ENCODE data around the gene MUC7. TPM values are rescaled to one million over a fixed set of nuclear protein-coding genes. Genes with fewer than 3 reads are reported as not detected.

MUC7 gene
- total and polyA plus RNA-seq, 2 of the 13 experiments (the other 11 are each of a cell fraction or from before 2014, with no cell fraction given), result 0.03 TPM; not detected in 1

- TF ChIP-seq MTA1 (CRISPR knock-in tag; IDR thresholded peaks at IDR 0.05; ENCODE audit: borderline replicate concordance), result no peak
Measured at GRCh38 chr4:70515367-70516250, 43.6 kb downstream of the MUC7 start (continued).

- BruUV-seq (replicated peaks), result no TSS peak
- Histone ChIP-seq H4K20me1 (ENCODE audit: insufficient read depth, low read length) (no peaks in the 10 kb centered on the region), H3K4me3 (replicated peaks in 1 of 3; ENCODE audit: insufficient read depth in 1 of 3, low read depth in 2 of 3, low read length in 3 of 3) (no peak within 1 kb of the TSS), H3K27ac (ENCODE audit: extremely low read length, insufficient read depth, low read length) (no peak within 1 kb of the TSS), H3K9me3 (ENCODE audit: low read length) (no peaks in the 10 kb centered on the region), H2AFZ (ENCODE audit: low read length) (no peak within 1 kb of the TSS), H3K79me2 (ENCODE audit: insufficient read depth, low read length) (no peaks in the 10 kb centered on the region), H3K9ac (ENCODE audit: insufficient read depth, low read depth, low read length) (no peak within 1 kb of the TSS), H3K4me2 (ENCODE audit: low read depth, low read length) (no peak within 1 kb of the TSS), H3K36me3 (replicated peaks in 1 of 2; ENCODE audit: control insufficient read depth in 1 of 2, insufficient read depth in 2 of 2, low read length in 2 of 2) (no peaks in the 10 kb centered on the region), H3K4me1 (ENCODE audit: insufficient read depth, low read length) (no peaks in the 10 kb centered on the region), H3K27me3 (ENCODE audit: control insufficient read depth in 1 of 2, insufficient read depth in 2 of 2, low read length in 2 of 2) (no peaks in the 10 kb centered on the region)
- no peak for ATAC-seq
- TF ChIP-seq ZNF263 (CRISPR knock-in tag; IDR thresholded peaks at IDR 0.05), result no peak
- TF ChIP-seq SAP130 (CRISPR knock-in tag; IDR thresholded peaks at IDR 0.05; ENCODE audit: low read depth), result no peak
- no peak for TF ChIP-seq ZNF317 (CRISPR knock-in tag; IDR thresholded peaks at IDR 0.05)
- TF ChIP-seq TERF1 (CRISPR knock-in tag; IDR thresholded peaks at IDR 0.05), result no peak
- TF ChIP-seq ZNF644 (CRISPR knock-in tag; IDR thresholded peaks at IDR 0.05; ENCODE audit: low read depth), result no peak
- no peak for TF ChIP-seq MED13 (CRISPR knock-in tag; IDR thresholded peaks at IDR 0.05)
- no peak for DNase-seq (ENCODE audit: low spot score)
- POLR2A ChIA-PET, result no interaction called here
- in situ Hi-C loops (cut with HindIII; ENCODE audit: extremely low pct_ligation_motif_present, low pct_unique_long_range_greater_than_20kb), result loop anchor here (25.0 kb wide), 1 partner anchor 831 kb away; no protein-coding TSS in a partner anchor
- intact Hi-C loops (cut with micrococcal nuclease; ENCODE audit: unreplicated experiment), result no loop called here
- FAIRE-seq, result no peak
- CTCF ChIA-PET (ENCODE audit: low intra/inter-chr PET ratio, low total read pairs), result no interaction called here
- WGBS (ENCODE audit: low lambda C conversion rate), result 1% methylated on average over 2 of the region's 2 CpGs
Measured at GRCh38 chr4:70518269-70518668, 46.3 kb downstream of the MUC7 start, which contains the start of gene AMTN. AMTN (plus strand) TSS chr4:70518569; CDS start chr4:70518778, 209 bp downstream.

Data from HepG2 (cell line).